Cerebellar nuclear complex (tissue), 1 donor: ENCODE results near the gene SHC2.
"Not testable (repeated sequence)": the region's sequence is repeated elsewhere in the genome, so short reads cannot be mapped to it uniquely, and the experiment has no call there.

Experiments
- DNase-seq, 2 experiments: peaks; one replicate each; lab custom pipeline; 2025; lab: John Stamatoyannopoulos, UW

Gene SHC2

DNA sequence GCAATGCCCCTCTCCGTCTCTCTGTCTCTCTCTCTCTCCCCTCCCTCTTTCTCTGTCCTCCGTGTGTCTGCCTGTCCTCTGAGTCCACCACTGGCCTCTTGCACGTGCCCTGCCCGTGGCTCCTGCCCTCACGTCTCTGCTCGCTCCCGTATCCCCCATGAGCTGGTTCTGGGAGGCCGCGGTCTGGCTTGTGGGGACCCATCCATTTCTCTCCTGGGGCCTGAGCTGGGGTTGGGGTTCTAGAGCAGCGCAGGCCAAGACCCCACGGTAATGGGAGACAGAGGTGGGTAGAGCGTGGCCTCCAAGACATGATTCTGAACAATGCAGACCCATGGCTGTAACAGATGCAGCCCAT lies 70.9 kb downstream of the SHC2 start:
- DNase-seq, result no peak

DNA sequence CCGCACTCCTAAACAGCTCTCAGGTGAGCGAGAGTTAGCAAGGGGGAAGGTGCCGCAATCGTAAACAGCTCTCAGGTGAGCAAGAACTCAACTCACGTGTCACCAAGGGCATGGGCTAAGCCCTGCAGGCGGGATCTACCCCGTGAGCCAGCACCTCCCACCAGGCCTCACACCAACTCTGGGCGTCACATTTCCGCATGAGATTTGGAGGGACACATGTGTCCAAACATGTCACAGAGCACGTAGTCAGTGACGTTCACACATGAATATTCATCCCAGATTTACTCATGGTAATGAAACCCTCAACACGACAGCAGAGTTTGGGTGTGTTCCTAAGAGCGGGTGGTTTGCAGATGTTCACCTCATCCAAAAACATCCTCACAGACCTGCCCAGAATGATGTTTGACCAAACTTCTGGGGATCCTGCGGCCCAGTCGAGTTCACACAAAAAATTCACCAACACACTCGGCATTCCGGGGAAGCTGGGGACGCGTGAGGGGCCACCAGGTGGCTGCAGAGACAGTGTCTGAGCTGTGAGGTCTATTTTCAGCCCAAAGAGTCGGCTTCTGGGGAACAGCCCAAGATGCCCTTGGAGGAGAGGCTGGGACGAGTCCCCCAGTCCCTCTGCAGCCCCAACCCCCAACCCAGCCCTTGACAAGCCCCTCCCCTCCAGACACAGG lies 71.4 kb downstream of the SHC2 start:
- no peak for DNase-seq

DNA sequence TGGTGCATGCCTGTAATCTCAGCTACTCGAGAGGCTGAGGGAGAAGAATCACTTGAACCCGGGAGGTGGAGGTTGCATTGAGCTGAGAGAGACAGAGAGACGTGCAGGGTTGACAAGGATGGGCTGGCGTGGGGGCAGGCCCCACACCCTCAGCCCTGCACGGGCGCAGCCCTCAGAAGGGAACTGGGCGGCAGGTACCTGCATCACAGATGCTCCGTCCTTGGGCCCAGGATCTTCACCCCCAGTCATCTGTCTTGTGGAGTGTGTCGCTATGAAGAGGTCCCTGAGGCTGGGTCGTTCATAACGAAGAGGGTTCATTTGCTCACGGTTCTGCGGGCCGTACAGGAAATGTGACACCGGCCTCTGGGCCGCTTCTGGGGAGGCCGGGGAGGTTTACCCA lies 72.1 kb downstream of the SHC2 start:
- no peak for DNase-seq

DNA sequence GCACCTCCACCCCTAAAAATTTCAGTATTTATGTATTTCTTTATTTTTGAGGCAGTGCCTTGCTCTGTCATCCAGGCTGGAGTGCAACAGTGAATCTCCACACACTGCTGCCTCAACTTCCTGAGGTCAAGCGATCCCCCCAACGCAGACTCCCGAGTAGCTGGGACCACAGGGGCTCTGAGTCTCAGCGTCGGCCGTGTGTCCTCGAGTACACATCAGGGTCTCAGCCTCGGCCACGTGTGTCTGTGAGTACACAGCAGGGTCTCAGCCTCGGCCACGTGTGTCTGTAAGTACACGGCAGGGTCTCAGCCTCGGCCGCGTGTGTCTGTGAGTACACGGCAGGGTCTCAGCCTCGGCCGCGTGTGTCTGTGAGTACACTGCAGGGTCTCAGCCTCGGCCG lies 73.1 kb downstream of the SHC2 start:
- no peak for DNase-seq

DNA sequence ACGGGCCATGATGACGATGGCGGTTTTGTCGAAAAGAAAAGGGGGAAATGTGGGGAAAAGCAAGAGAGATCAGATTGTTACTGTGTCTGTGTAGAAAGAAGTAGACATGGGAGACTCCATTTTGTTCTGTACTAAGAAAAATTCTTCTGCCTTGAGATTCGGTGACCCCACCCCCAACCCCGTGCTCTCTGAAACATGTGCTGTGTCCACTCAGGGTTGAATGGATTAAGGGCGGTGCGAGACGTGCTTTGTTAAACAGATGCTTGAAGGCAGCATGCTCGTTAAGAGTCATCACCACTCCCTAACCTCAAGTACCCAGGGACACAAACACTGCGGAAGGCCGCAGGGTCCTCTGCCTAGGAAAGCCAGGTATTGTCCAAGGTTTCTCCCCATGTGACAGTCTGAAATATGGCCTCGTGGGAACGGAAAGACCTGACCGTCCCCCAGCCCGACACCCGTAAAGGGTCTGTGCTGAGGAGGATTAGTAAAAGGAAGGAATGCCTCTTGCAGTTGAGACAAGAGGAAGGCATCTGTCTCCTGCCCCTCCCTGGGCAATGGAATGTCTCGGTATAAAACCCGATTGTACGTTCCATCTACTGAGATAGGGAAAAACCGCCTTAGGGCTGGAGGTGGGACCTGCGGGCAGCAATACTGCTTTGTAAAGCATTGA lies 74.1 kb downstream of the SHC2 start:
- DNase-seq, result not testable (repeated sequence)

GRCh38 chr19:386189-386588 lies 74.6 kb downstream of the SHC2 start:
- DNase-seq, result not testable (repeated sequence)

GRCh38 chr19:384799-385169 lies 76.0 kb downstream of the SHC2 start:
- DNase-seq, result no peak

- DNase-seq, result no peak
These were observed 76.7 kb downstream of the SHC2 start for GRCh38 chr19:383922-384798.

DNA sequence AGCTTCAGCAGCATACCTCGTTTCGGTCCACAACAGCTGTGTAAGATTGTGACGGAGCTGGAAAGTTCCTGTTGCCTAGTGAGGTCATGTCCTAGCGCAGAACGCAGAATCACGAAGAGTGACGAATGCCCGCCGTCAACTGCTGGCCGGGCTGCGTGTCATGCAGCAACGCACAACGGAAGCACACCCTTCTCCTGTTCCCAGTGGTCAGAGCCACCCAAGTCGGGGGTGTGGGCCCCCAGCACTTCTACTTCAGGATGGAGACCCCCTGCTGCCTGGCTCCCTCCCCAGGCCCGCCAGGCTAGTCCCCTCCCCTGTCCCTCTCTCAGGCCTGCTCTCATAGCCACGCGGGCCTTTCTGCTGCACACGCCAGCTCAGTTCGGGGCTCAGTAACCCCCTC lies 77.8 kb downstream of the SHC2 start:
- DNase-seq, result no peak

DNA sequence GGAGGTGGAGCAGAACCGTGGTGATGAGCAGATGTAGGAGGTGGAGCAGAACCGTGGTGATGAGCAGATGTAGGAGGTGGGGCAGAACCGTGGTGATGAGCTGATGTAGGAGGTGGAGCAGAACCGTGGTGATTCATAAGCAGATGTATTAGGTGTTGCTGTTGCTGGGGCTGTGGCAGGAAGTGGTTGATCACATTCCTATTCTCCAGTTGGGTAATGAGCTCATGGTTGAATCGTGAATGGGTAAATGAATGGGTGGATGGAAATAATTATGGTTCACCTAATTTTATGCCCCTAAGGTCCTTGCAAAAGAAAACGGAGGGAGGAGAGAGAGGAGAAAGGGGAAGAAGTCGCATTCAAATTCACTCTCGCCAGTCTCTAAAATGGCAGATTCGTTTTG lies 78.3 kb downstream of the SHC2 start:
- not testable (repeated sequence) for DNase-seq

GRCh38 chr19:381901-382300 lies 78.9 kb downstream of the SHC2 start:
- DNase-seq, result not testable (repeated sequence)

DNA sequence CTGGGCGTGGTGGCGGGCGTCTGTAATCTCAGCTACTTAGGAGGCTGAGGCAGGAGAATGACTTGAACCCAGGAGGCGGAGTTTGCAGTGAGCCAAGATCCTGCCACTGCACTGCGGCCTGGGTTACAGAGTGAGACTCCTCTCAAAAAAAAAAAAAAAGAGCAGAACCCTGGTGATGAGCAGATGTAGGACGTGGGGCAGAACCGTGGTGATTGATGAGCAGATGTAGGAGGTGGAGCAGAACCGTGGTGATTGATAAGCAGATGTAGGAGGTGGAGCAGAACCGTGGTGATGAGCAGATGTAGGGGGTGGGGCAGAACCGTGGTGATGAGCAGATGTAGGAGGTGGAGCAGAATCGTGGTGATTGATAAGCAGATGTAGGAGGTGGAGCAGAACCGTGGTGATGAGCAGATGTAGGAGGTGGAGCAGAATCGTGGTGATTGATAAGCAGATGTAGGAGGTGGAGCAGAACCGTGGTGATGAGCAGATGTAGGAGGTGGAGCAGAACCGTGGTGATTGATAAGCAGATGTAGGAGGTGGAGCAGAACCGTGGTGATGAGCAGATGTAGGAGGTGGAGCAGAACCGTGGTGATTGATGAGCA lies 80.1 kb downstream of the SHC2 start:
- DNase-seq, result not testable (repeated sequence)

DNA sequence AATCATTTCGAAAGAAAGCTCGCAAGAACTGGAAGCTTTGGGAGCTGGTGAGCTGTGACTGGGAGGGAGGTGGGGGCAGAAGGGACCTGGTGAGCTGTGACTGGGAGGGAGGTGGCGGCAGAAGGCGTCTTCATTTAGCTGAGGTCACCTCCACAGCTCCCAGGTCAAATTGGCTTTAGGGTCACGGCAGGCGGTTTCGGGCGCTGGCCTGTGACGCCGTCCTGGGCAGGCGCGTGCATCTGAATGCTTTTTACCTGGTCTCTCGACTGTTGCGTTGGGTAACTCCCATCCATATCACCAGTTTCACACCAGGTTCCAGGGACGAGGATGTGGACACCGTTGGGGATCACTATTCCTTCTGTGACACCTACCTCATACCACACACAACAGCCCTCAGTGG lies 81.0 kb downstream of the SHC2 start:
- DNase-seq, result no peak

DNA sequence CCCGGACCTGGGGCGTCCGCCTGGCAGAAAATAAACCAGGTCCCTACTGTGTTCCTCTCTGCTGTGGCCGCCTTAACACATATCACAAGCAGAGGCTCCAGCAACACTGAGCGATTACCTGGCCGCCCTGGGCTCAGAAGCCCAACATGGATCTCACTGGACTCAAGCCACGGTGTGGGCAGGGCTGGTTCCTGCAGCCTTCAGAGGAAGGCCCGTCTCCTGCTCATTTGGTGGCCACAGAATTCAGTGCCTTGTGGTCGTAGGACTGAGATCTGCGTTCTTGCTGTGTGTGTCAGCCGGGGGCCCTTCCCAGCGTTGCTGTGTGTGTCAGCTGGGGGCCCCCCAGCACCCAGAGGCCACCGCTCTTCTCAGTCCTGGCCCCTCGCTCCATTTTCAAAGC lies 82.1 kb downstream of the SHC2 start:
- no peak for DNase-seq

DNA sequence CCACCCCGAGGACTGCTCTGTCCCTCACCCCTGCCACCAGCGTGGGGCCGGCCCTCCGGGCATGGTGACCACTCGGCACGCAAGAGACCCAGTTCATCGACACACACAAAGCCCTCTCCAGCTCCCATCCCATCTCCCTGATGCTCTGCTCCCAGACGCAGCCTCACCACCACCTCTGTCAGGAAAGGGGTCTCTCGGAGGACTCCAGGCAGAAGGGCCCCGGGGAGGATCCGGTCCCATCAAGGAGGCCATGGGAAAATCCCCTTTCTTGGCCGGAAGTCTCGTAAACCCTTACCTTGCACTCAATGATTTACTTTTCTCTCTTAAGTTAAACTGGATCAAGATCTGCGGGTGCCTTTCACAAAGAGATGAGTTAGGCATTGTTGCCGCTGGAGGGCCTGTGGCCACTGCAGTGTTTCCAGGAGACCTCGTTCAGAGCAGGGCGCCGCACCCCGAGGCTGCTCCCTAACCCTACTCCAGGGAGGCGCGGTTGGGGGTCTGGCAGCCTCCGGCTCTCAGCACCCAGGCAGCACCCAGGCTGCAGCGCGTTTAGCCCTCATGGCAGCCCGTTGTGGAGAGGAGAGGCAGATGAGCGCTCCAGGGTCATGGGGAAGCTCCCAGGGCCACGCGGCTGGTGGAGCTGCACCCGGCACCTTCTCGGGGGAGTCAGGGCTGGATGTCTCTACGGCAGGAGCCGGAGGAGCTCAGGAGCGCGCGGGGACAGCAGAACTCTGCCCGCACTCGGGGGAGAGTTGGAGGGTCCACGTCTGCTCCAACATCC lies 82.8 kb downstream of the SHC2 start:
- no peak for DNase-seq

DNA sequence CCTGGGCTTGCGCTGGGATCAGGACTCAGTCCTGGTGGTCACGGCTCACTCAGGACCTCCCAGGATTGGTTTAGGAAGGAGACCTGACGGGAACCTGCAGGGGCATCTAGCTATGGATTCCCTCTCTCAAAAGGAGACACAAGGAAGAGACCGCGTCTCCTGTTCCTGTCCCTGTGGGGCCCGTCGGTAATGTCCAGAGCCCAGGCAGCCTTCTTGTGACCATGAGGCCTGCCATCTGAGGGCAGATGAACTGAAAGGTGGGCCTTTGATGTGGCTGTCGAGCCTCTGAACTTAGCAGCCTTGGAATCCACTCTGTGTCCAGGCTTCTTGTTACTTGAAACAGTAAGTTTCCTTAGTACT lies 84.7 kb downstream of the SHC2 start:
- no peak for DNase-seq

DNA sequence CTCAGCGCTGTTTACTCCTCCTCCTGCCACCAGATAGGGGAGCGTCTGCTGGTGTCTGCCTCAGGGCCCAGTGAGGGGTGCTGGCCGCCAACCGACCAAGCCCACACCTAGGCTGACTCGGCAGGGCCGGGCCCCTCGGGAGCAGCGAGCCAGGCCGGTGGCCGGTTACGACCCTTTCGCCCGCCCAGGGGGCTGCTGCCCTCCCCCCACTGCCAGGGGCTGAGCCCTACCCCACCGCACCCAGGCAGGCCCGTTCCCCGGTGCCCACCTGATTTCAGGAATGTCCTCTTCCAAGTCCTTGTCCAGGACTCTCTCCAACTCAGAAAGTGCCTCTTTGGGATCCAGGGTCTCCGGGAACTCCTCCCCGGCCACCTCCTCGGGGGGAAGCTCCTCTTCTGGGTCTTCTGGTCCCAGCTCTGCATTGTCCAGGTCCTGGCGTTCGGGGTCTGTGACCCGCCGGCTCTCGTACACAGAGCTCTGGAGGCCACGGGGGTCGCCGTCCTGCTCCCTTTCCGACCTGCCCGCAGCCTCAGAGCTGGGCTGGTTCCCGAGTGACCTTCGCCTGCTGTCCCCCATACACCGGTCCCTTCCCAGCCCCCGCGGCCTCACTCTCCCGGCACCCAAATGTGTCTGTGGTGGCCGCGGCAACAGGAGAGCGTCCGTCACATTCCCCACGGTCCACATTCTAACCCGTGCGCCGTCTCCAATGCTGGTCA lies 85.3 kb downstream of the SHC2 start:
- DNase-seq, result no peak

- DNase-seq, result no peak
These were observed 86.0 kb downstream of the SHC2 start for GRCh38 chr19:374886-375235.

DNA sequence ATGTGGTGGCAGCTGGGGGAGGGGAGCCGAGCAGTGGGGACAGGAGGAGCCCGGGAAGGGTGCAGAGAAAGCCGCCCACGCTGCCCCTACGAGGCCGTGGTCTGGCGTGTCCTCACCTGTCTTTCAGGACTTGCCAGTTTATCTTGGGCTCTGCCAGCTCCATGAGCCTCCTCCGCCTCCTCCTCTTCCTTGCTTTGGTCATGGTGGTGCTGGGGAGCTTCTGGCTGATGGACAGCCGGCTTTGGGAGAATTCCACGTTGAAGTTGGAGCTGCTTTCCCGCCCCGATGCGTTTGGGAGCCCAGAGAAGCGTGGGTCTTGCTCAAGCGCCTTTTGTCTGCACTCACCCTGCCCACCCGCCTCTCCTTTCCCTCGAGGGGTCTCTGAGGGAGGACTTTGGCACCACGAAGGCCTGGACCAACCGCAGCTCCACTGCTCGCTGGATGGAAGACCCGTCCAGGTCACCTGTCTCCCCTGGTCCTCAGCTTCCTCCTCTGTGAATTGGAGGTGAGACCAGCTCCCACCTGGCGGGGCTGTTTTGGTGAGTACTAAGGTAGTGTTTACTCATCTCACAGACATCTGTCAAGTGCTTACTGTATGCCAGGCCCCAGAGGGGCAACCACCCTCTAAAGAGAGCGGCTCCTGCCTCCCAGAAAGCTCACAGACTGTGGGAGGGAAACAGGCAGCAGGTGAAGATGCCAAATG lies 86.5 kb downstream of the SHC2 start:
- no peak for DNase-seq

DNA sequence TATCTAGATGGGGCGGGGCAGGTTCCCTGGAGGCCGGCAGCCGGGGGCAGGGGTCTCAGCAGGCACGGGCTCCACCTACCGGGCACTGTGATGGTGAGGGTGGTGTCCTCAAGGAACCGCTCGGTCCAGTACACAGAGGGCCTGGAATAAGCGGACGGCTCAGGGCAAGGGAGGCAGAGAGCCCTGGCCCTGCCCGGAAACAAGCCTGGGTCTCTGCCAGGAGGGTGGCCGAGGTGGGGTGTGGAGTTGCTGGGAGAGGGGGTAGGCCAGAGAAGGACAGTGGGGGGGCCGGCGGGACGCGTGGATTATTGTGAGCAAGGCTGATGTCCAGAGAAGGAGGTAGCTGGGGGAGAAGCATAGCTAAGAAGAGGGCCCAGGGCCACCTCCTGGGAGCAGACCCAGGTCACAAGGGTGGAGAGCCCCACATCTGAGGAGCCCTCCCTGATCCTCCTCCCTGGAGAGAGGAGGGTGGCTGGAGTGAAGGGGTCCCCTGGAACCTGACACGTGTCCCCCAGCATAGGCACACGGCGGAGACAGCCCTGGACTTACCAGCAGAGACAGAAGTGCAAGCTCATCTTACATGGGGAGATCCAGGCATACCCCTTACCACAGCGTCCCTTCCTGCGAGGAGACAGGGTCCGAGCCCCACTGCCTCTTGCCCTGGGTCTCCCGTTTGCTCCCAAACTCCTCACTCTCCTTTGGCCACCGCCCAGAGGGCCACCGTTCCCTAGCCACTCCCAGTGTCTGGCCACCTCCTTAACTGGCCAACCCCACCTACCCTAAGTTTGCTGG lies 87.2 kb downstream of the SHC2 start:
- no peak for DNase-seq
